Measurements from ENCODE around the gene CGAS. TPM values are rescaled to one million over a fixed set of nuclear protein-coding genes. Genes with fewer than 3 reads are reported as not detected.

The CGAS gene
- total and polyA plus RNA-seq, 2 of the 13 experiments (the other 11 are each of a cell fraction or from before 2014, with no cell fraction given) = 0.03 to 0.07 TPM

DNA sequence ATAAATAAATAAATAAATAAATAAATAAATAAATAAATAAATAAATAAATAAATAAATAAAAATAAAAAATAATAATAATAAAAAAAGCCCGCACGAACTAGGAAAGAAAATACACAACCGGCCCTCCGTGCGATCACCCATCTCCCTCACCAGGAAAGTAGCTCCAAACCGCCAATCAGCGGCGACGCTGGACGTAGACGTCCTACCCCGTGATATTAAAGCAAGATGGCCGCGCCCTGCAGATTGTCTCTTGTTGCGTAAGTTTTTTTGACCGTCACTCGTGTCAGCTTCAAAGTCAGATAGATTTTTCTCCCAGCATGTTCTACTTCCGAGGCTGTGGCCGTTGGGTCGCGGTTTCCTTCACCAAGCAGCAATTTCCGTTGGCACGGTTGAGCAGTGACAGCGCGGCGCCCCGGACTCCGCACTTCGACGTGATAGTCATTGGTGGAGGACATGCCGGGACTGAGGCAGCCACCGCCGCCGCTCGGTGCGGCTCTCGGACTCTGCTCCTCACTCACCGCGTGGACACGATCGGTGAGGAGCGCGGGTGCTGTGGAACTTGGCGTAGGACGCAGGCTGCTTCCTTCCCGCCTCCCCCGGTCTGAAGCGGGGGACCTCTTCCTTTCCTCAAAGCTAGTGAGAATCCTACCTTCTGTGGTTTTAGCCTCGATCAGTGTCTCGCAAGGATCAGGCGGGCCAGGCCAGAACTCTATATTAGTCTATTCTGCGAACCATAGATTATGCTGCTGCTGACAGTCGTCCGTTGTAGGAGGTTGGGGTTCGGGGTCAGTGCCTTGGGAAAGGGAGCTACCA lies 9.6 kb upstream of the CGAS start, which contains the start of gene MTO1 (continued):
- TF ChIP-seq, protein P1, sequence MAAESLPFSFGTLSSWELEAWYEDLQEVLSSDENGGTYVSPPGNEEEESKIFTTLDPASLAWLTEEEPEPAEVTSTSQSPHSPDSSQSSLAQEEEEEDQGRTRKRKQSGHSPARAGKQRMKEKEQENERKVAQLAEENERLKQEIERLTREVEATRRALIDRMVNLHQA (CRISPR knock-in tag; IDR thresholded peaks at IDR 0.05) = no peak
- no peak for TF ChIP-seq ZFAT (CRISPR knock-in tag; conservative IDR thresholded peaks at IDR 0.05)
- TF ChIP-seq, protein P2, sequence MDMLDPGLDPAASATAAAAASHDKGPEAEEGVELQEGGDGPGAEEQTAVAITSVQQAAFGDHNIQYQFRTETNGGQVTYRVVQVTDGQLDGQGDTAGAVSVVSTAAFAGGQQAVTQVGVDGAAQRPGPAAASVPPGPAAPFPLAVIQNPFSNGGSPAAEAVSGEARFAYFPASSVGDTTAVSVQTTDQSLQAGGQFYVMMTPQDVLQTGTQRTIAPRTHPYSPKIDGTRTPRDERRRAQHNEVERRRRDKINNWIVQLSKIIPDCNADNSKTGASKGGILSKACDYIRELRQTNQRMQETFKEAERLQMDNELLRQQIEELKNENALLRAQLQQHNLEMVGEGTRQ (IDR thresholded peaks at IDR 0.05; ENCODE audit: low read depth, low read length) = no peak
- TF ChIP-seq, protein P2 (CRISPR knock-in tag; IDR thresholded peaks at IDR 0.05; ENCODE audit: borderline replicate concordance) = no peak
- TF ChIP-seq, protein P3, sequence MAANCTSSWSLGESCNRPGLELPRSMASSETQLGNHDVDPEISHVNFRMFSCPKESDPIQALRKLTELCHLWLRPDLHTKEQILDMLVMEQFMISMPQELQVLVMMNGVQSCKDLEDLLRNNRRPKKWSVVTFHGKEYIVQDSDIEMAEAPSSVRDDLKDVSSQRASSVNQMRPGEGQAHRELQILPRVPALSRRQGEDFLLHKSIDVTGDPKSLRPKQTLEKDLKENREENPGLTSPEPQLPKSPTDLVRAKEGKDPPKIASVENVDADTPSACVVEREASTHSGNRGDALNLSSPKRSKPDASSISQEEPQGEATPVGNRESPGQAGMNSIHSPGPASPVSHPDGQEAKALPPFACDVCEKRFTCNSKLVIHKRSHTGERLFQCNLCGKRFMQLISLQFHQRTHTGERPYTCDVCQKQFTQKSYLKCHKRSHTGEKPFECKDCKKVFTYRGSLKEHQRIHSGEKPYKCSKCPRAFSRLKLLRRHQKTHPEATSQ (CRISPR knock-in tag; IDR thresholded peaks at IDR 0.05; ENCODE audit: borderline replicate concordance) = 0 out of 2 replicates have a peak, but pooled peaks have one; percentile 40
- peak; percentile 95 for TF ChIP-seq CEBPB (IDR thresholded peaks at IDR 0.05; ENCODE audit: borderline replicate concordance, low read depth, low read length)
- no peak for TF ChIP-seq NFKBIZ (CRISPR knock-in tag; IDR thresholded peaks at IDR 0.05)
- no peak for TF ChIP-seq HNRNPL (IDR thresholded peaks at IDR 0.05; ENCODE audit: low read depth, low read length)
- TF ChIP-seq MYC (CRISPR knock-in tag; IDR thresholded peaks at IDR 0.05; ENCODE audit: borderline replicate concordance) = peak; percentile 85; the same call in 1 of the 2 replicates
- TF ChIP-seq TARDBP (CRISPR knock-in tag; IDR thresholded peaks at IDR 0.05) = no peak
- TF ChIP-seq MBD4 (IDR thresholded peaks at IDR 0.05; ENCODE audit: borderline replicate concordance, low read length) = no peak
- 0 out of 2 replicates have a peak, but pooled peaks have one; percentile 28 for TF ChIP-seq ZNF724P (CRISPR knock-in tag; IDR thresholded peaks at IDR 0.05; ENCODE audit: borderline replicate concordance)
- TF ChIP-seq, protein P4, sequence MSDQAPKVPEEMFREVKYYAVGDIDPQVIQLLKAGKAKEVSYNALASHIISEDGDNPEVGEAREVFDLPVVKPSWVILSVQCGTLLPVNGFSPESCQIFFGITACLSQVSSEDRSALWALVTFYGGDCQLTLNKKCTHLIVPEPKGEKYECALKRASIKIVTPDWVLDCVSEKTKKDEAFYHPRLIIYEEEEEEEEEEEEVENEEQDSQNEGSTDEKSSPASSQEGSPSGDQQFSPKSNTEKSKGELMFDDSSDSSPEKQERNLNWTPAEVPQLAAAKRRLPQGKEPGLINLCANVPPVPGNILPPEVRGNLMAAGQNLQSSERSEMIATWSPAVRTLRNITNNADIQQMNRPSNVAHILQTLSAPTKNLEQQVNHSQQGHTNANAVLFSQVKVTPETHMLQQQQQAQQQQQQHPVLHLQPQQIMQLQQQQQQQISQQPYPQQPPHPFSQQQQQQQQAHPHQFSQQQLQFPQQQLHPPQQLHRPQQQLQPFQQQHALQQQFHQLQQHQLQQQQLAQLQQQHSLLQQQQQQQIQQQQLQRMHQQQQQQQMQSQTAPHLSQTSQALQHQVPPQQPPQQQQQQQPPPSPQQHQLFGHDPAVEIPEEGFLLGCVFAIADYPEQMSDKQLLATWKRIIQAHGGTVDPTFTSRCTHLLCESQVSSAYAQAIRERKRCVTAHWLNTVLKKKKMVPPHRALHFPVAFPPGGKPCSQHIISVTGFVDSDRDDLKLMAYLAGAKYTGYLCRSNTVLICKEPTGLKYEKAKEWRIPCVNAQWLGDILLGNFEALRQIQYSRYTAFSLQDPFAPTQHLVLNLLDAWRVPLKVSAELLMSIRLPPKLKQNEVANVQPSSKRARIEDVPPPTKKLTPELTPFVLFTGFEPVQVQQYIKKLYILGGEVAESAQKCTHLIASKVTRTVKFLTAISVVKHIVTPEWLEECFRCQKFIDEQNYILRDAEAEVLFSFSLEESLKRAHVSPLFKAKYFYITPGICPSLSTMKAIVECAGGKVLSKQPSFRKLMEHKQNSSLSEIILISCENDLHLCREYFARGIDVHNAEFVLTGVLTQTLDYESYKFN (CRISPR knock-in tag; conservative IDR thresholded peaks at IDR 0.05) = 0 out of 2 replicates have a peak, but pooled peaks have one; percentile 18
- TF ChIP-seq, protein P5, sequence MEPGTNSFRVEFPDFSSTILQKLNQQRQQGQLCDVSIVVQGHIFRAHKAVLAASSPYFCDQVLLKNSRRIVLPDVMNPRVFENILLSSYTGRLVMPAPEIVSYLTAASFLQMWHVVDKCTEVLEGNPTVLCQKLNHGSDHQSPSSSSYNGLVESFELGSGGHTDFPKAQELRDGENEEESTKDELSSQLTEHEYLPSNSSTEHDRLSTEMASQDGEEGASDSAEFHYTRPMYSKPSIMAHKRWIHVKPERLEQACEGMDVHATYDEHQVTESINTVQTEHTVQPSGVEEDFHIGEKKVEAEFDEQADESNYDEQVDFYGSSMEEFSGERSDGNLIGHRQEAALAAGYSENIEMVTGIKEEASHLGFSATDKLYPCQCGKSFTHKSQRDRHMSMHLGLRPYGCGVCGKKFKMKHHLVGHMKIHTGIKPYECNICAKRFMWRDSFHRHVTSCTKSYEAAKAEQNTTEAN (CRISPR knock-in tag; conservative IDR thresholded peaks at IDR 0.05) = no peak
- no peak for TF ChIP-seq ZNF510 (CRISPR knock-in tag; IDR thresholded peaks at IDR 0.05; ENCODE audit: low read depth)
- no peak for TF ChIP-seq PPARG (CRISPR knock-in tag; conservative IDR thresholded peaks at IDR 0.05)
- TF ChIP-seq, protein P6, sequence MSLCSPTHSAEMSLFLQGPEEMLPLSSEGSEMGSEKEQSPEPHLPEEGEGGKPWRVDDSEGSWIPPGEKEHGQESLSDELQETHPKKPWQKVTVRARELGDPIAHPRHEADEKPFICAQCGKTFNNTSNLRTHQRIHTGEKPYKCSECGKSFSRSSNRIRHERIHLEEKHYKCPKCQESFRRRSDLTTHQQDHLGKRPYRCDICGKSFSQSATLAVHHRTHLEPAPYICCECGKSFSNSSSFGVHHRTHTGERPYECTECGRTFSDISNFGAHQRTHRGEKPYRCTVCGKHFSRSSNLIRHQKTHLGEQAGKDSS (CRISPR knock-in tag; IDR thresholded peaks at IDR 0.05; ENCODE audit: borderline replicate concordance, low read depth) = peak; percentile 58; the same call in 1 of the 2 replicates
